Esophagus squamous epithelium (tissue), 5 donors: ENCODE data around the gene TSPAN32. TPM values are rescaled to one million over a fixed set of nuclear protein-coding genes. Genes with fewer than 3 reads are reported as not detected.
"Not testable (repeated sequence)": the region's sequence is repeated elsewhere in the genome, so short reads cannot be mapped to it uniquely, and the experiment has no call there.

Source experiments
- DNase-seq: peaks from one replicate; lab custom pipeline; 2025; lab: John Stamatoyannopoulos, UW
- H3K27ac ChIP-seq, 4 donors: fragments of 200-600 bp; sonication (generic); one replicate each; pipeline ENCODE4 v1.5.1; 2016 to 2019; ENCODE audit warnings: mild to moderate bottlenecking in 1 of 4
- H3K27me3 ChIP-seq, 4 donors: fragments of 200-600 bp; sonication (generic); 1 replicate in 3 of 4; 2 replicates in 1 of 4; pipeline versions ENCODE4 v1.5.1 to v1.6.0; 2017 to 2021; ENCODE audit warnings: antibody characterized with exemption in 1 of 4
- H3K36me3 ChIP-seq, 3 donors: fragments of 200-600 bp; sonication (generic); one replicate each; pipeline ENCODE4 v1.5.1; 2016 to 2019
- H3K4me1 ChIP-seq, 3 donors: fragments of 200-600 bp; sonication (generic); one replicate each; pipeline ENCODE4 v1.5.1; 2017 to 2019
- H3K4me3 ChIP-seq, 4 donors: fragments of 200-600 bp; sonication (generic); 1 replicate in 3 of 4; 2 replicates in 1 of 4; pipeline ENCODE4 v1.5.1; 2016 to 2019; ENCODE audit warnings: mild to moderate bottlenecking in 2 of 4, moderate library complexity in 1 of 4
- H3K9me3 ChIP-seq, 3 donors: fragments of 200-600 bp; sonication (generic); one replicate each; pipeline ENCODE4 v1.5.1; 2016 to 2019
- CTCF ChIP-seq, 6 experiments: fragments of 450-650 bp in 4 of 6; fragments of 200-600 bp in 2 of 6; sonication (generic) in 2 of 6; IDR thresholded peaks; one replicate each; pipeline ENCODE4 v1.5.1; 2016 to 2019; ENCODE audit warnings: antibody characterized with exemption in 6 of 6, mild to moderate bottlenecking in 4 of 6, moderate library complexity in 4 of 6
- POLR2A ChIP-seq, 4 donors: fragments of 450-650 bp; IDR thresholded peaks; one replicate each; pipeline ENCODE4 v1.6.1; 2017; ENCODE audit warnings: antibody characterized with exemption in 4 of 4, mild to moderate bottlenecking in 4 of 4, moderate library complexity in 3 of 4
- WGBS, 2 donors: methylation state at CpG; one replicate each; pipeline ENCODE4 v1.1.5; 2018; 5-methylcytosine and 5-hydroxymethylcytosine counted together
- intact Hi-C: fragments of 100-400 bp; cut with DNase I; formaldehyde crosslinking; loops from one replicate; pipeline ENCODE4 v1.15.0; 2022
- total RNA-seq, 4 donors: library from RNA; depleted of rRNA; stranded (reverse); fragments of >200 nt; gene quantifications; one replicate each; pipeline ENCODE4 v1.1.0, GENCODE V29; 2016
- donor health status: DM: yes; HTN: yes; CAD: no.

The TSPAN32 gene
- total RNA-seq, 4 donors from 2014 or later: 2.5 TPM; not detected in 3

- Histone ChIP-seq H3K27me3 (peaks cover 0 to 79% (median 0%) of the 10 kb centered on the region in 4 donors), H3K36me3 (no peaks in the 10 kb centered on the region), H3K4me3 (no peak overlapping the region), H3K9me3 (no peaks in the 10 kb centered on the region), H3K4me1 (peaks cover 0 to 2% (median 0%) of the 10 kb centered on the region in 3 donors), H3K27ac (no peak overlapping the region)
- intact Hi-C loops: no loop called here
- TF ChIP-seq CTCF (IDR thresholded peaks at IDR 0.05): no peak
- no peak for TF ChIP-seq POLR2A (IDR thresholded peaks at IDR 0.05)
- WGBS, 2 donors: 84 to 89% methylated on average over 9 of the region's 14 CpGs
- DNase-seq: no peak
Measured at GRCh38 chr11:2276280-2277007, 25.4 kb upstream of the TSPAN32 start.

- H3K9me3 ChIP-seq: no peaks in the 10 kb centered on the region
- H3K4me3 ChIP-seq: no peak overlapping the region
- H3K27me3 ChIP-seq: peaks cover 0 to 78% (median 0%) of the 10 kb centered on the region in 4 donors
- TF ChIP-seq POLR2A (IDR thresholded peaks at IDR 0.05) (no peak), CTCF (IDR thresholded peaks at IDR 0.05) (no peak)
- no peak for DNase-seq
- intact Hi-C loops: no loop called here
- H3K4me1 ChIP-seq: no peaks in the 10 kb centered on the region
- WGBS, 2 donors: 47 to 74% methylated on average over 3 to 4 of the region's 6 CpGs
- H3K36me3 ChIP-seq: no peaks in the 10 kb centered on the region
- no peak overlapping the region for H3K27ac ChIP-seq
Measured at GRCh38 chr11:2277008-2277346, 24.8 kb upstream of the TSPAN32 start.

GRCh38 chr11:2277933-2278523 lies 23.8 kb upstream of the TSPAN32 start:
- Histone ChIP-seq H3K4me3 (no peak overlapping the region), H3K9me3 (no peaks in the 10 kb centered on the region), H3K27me3 (peaks cover 0 to 70% (median 0%) of the 10 kb centered on the region in 4 donors), H3K27ac (no peak overlapping the region), H3K36me3 (no peaks in the 10 kb centered on the region), H3K4me1 (no peaks in the 10 kb centered on the region)
- WGBS, 2 donors: 78 to 79% methylated on average over 6 of the region's 6 CpGs
- DNase-seq: no peak
- TF ChIP-seq POLR2A (IDR thresholded peaks at IDR 0.05) (no peak), CTCF (IDR thresholded peaks at IDR 0.05) (no peak)
- intact Hi-C loops: no loop called here

GRCh38 chr11:2280208-2280607 lies 21.6 kb upstream of the TSPAN32 start:
- TF ChIP-seq CTCF (IDR thresholded peaks at IDR 0.05): no peak
- no peak for TF ChIP-seq POLR2A (IDR thresholded peaks at IDR 0.05)
- Histone ChIP-seq H3K27ac (no peak overlapping the region), H3K4me3 (no peak overlapping the region), H3K36me3 (no peaks in the 10 kb centered on the region), H3K4me1 (no peaks in the 10 kb centered on the region), H3K27me3 (peaks cover 0 to 66% (median 0%) of the 10 kb centered on the region in 4 donors), H3K9me3 (no peaks in the 10 kb centered on the region)
- DNase-seq: no peak
- WGBS, 2 donors: 50 to 59% methylated on average over 2 of the region's 2 CpGs
- intact Hi-C loops: no loop called here

- H3K36me3 ChIP-seq, H3K4me3 ChIP-seq, H3K9me3 ChIP-seq, H3K27ac ChIP-seq, DNase-seq, intact Hi-C loops, H3K4me1 ChIP-seq: not testable (repeated sequence)
- 84 to 85% methylated on average over 6 to 9 of the region's 13 CpGs for WGBS, 2 donors
- peaks cover 0 to 76% (median 0%) of the 10 kb centered on the region in 4 donors for H3K27me3 ChIP-seq
Measured at GRCh38 chr11:2286350-2286749, 15.5 kb upstream of the TSPAN32 start.
